ENCODE results near the gene DLGAP1. TPM values are rescaled to one million over a fixed set of nuclear protein-coding genes. Genes with fewer than 3 reads are reported as not detected.

DLGAP1 gene
- total and polyA plus RNA-seq, 2 of the 13 experiments (the other 11 are each of a cell fraction or from before 2014, with no cell fraction given), result 0.01 TPM; not detected in 1

DNA sequence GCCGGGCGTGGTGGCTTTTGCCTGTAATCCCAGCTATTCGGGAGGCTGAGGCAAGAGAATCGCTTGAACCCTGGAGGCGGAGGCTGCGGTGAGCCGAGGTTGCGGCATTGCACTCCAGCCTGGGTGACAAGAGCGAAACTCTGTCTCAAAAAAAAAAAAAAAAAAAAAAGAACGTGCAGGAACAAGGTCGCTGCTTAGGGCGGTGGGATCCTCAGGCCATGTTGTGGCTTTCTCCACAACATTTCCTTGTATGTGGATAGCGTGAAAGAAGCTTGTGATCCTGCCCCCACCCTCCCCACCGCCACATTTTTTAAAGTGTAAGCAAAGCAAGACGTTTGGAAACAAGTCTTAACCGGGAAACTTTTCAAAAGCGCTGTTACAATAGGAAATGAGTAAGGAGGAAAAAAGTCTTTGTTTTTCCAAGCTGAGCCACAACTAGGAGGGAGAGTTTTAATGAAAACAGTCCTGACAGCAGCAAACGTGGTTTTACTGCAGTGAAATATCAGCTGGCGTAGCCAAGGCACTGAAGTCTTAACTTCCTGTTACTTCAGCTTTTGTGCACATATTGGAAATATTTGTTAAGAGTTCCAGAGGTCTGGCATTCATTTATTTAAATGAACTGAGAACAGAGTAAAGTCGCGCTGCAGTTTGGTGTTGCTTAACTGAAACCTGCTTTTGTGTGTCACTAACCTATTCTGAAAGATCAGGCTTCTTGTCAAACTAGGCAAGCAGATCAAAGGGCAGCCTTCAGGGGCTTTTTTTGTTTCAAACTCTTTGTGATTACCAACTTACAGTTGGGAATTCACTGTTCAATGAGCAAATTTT lies 1001.4 kb downstream of the DLGAP1 start (continued):
- TF ChIP-seq, protein P1, sequence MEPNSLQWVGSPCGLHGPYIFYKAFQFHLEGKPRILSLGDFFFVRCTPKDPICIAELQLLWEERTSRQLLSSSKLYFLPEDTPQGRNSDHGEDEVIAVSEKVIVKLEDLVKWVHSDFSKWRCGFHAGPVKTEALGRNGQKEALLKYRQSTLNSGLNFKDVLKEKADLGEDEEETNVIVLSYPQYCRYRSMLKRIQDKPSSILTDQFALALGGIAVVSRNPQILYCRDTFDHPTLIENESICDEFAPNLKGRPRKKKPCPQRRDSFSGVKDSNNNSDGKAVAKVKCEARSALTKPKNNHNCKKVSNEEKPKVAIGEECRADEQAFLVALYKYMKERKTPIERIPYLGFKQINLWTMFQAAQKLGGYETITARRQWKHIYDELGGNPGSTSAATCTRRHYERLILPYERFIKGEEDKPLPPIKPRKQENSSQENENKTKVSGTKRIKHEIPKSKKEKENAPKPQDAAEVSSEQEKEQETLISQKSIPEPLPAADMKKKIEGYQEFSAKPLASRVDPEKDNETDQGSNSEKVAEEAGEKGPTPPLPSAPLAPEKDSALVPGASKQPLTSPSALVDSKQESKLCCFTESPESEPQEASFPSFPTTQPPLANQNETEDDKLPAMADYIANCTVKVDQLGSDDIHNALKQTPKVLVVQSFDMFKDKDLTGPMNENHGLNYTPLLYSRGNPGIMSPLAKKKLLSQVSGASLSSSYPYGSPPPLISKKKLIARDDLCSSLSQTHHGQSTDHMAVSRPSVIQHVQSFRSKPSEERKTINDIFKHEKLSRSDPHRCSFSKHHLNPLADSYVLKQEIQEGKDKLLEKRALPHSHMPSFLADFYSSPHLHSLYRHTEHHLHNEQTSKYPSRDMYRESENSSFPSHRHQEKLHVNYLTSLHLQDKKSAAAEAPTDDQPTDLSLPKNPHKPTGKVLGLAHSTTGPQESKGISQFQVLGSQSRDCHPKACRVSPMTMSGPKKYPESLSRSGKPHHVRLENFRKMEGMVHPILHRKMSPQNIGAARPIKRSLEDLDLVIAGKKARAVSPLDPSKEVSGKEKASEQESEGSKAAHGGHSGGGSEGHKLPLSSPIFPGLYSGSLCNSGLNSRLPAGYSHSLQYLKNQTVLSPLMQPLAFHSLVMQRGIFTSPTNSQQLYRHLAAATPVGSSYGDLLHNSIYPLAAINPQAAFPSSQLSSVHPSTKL (CRISPR knock-in tag; IDR thresholded peaks at IDR 0.05), result peak; percentile 58
- 0 out of 2 replicates have a peak, but pooled peaks have one; percentile 70 for TF ChIP-seq RBFOX2 (IDR thresholded peaks at IDR 0.05; ENCODE audit: low read depth, low read length)
- peak; percentile 87 for TF ChIP-seq CEBPB (IDR thresholded peaks at IDR 0.05; ENCODE audit: borderline replicate concordance, low read depth, low read length)
- TF ChIP-seq CHCHD3 (CRISPR knock-in tag; IDR thresholded peaks at IDR 0.05), result no peak
- TF ChIP-seq ZNF543 (CRISPR knock-in tag; IDR thresholded peaks at IDR 0.05), result peak; percentile 63; the same call in 1 of the 2 replicates
- TF ChIP-seq, protein P2, sequence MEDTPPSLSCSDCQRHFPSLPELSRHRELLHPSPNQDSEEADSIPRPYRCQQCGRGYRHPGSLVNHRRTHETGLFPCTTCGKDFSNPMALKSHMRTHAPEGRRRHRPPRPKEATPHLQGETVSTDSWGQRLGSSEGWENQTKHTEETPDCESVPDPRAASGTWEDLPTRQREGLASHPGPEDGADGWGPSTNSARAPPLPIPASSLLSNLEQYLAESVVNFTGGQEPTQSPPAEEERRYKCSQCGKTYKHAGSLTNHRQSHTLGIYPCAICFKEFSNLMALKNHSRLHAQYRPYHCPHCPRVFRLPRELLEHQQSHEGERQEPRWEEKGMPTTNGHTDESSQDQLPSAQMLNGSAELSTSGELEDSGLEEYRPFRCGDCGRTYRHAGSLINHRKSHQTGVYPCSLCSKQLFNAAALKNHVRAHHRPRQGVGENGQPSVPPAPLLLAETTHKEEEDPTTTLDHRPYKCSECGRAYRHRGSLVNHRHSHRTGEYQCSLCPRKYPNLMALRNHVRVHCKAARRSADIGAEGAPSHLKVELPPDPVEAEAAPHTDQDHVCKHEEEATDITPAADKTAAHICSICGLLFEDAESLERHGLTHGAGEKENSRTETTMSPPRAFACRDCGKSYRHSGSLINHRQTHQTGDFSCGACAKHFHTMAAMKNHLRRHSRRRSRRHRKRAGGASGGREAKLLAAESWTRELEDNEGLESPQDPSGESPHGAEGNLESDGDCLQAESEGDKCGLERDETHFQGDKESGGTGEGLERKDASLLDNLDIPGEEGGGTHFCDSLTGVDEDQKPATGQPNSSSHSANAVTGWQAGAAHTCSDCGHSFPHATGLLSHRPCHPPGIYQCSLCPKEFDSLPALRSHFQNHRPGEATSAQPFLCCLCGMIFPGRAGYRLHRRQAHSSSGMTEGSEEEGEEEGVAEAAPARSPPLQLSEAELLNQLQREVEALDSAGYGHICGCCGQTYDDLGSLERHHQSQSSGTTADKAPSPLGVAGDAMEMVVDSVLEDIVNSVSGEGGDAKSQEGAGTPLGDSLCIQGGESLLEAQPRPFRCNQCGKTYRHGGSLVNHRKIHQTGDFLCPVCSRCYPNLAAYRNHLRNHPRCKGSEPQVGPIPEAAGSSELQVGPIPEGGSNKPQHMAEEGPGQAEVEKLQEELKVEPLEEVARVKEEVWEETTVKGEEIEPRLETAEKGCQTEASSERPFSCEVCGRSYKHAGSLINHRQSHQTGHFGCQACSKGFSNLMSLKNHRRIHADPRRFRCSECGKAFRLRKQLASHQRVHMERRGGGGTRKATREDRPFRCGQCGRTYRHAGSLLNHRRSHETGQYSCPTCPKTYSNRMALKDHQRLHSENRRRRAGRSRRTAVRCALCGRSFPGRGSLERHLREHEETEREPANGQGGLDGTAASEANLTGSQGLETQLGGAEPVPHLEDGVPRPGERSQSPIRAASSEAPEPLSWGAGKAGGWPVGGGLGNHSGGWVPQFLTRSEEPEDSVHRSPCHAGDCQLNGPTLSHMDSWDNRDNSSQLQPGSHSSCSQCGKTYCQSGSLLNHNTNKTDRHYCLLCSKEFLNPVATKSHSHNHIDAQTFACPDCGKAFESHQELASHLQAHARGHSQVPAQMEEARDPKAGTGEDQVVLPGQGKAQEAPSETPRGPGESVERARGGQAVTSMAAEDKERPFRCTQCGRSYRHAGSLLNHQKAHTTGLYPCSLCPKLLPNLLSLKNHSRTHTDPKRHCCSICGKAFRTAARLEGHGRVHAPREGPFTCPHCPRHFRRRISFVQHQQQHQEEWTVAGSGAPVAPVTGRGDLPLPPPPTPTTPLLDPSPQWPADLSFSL (CRISPR knock-in tag; IDR thresholded peaks at IDR 0.05), result 0 out of 2 replicates have a peak, but pooled peaks have one; percentile 14
- TF ChIP-seq REST (IDR thresholded peaks at IDR 0.05; ENCODE audit: borderline replicate concordance in 1 of 2, low read depth in 1 of 2, low read length in 2 of 2), result peak in 1 of 2 experiments; percentile 39; a peak in 1 of 4 replicates
- TF ChIP-seq, protein P3, sequence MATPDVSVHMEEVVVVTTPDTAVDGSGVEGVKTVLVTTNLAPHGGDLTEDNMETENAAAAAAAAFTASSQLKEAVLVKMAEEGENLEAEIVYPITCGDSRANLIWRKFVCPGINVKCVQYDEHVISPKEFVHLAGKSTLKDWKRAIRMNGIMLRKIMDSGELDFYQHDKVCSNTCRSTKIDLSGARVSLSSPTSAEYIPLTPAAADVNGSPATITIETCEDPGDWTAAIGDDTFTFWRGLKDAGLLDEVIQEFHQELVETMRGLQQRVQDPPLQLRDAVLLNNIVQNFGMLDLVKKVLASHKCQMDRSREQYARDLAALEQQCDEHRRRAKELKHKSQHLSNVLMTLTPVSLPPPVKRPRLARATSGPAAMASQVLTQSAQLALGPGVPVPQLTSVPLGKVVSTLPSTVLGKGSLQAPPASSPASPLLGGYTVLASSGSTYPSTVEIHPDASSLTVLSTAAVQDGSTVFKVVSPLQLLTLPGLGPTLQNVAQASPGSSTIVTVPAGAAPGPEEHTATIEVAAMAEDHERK (CRISPR knock-in tag; IDR thresholded peaks at IDR 0.05; ENCODE audit: low read depth), result no peak
- no peak for TF ChIP-seq SIX4 (CRISPR knock-in tag; IDR thresholded peaks at IDR 0.05)

Measured in HepG2 (cell line).